GM21529 (cell line): Measurements from ENCODE around the gene STMN1.
A peak's percentile ranks its signal among the peaks of the same experiment; 100 is the strongest.
"Not testable (repeated sequence)": the region's sequence is repeated elsewhere in the genome, so short reads cannot be mapped to it uniquely, and the experiment has no call there.

Source experiments
- ATAC-seq: cut with Tn5 transposase; IDR thresholded peaks from one replicate; pipeline ENCODE4 v1.9.1; 2021; ENCODE audit not compliant: unreplicated experiment

Gene STMN1

GRCh38 chr1:25905680-25906643, at the start of gene STMN1:
Gene STMN1, minus strand, starts transcription at chr1:25906419. Its CDS starts 1,743 bp downstream, at chr1:25904676.
- peak; percentile 69 for ATAC-seq

GRCh38 chr1:25955553-25955952, 49.3 kb upstream of the STMN1 start:
- ATAC-seq = no peak

- no peak for ATAC-seq
These were observed 48.2 kb upstream of the STMN1 start for GRCh38 chr1:25954282-25954938.

DNA sequence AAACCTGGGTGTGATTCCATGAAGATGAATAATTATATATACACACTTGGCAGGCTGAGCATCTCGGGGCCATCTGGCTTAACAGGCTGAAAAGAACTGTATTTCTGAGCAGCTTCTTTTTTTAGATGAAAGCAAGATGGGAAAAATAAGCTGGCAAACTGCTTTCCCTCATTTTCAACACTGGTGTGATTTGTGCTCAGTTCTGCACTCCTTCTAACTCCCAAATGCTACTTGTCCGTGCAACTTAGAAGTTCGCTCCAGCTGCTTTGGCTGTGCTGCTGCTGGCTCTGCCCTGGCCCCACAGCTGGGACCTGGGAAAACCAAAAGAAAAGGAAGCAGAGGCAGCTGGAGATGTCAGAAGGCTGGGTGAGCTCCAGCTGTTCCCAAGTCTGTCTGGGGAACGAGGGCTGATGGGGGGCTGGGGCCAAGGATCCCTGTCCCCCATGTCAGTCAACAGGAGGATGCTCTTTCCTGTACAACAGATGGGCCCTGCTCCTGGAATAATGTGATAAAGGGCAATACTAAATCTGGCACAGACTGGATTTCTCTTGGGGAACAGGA, 46.7 kb upstream of the STMN1 start:
- ATAC-seq = no peak

DNA sequence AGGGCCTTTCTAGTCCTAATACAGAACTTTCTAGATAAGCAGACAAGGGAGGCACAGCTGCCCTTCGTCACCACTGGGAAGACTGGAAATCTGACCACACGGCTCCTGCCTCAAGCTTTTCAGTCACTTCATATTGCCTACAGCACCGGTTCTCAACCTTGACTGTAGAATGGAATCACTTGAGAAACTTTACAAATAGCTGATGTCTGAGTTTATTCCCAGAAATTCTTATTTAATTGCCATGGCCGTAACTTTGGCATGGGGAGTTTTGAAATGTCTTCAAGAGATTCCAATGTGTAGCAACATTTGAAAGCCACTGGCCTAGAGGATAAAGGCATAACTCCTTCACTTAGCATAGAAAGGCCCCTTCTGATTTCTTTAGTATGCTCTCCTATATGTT, 42.4 kb upstream of the STMN1 start:
- no peak for ATAC-seq

- ATAC-seq = no peak
These were observed 40.8 kb upstream of the STMN1 start for GRCh38 chr1:25947027-25947426.

GRCh38 chr1:25945761-25946160, 39.5 kb upstream of the STMN1 start:
- no peak for ATAC-seq

- no peak for ATAC-seq
These were observed 38.8 kb upstream of the STMN1 start for GRCh38 chr1:25944986-25945385.

GRCh38 chr1:25943511-25943910, 37.3 kb upstream of the STMN1 start:
- ATAC-seq = not testable (repeated sequence)

- no peak for ATAC-seq
These were observed 30.7 kb upstream of the STMN1 start for GRCh38 chr1:25936947-25937346.

GRCh38 chr1:25933479-25934365, 27.5 kb upstream of the STMN1 start:
- no peak for ATAC-seq

DNA sequence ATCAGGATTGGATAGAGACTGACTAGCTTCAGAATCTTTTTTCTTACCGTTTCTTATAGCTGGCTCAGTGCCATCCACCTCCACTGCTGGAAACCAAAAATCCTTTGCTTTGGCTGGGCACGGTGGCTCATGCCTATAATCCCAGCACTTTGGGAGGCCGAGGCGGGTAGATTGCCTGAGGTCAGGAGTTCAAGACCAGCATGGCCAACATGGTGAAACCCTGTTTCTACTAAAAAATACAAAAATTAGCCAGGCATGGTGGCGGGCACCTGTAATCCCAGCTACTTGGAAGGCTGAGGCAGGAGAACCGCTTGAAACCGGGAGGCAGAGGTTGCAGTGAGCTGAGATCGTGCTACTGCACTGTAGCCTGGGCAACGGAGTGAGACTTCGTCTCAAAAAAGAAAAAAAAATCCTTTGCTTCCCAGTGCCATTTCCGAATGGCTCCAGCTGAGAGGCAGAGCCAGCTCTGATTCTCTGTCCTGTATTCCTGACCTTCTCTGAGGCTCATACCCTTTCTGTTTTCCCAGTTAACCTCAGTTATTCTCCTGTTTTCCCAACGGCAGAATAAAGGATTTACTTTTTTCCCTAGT, 26.7 kb upstream of the STMN1 start:
- ATAC-seq = not testable (repeated sequence)

DNA sequence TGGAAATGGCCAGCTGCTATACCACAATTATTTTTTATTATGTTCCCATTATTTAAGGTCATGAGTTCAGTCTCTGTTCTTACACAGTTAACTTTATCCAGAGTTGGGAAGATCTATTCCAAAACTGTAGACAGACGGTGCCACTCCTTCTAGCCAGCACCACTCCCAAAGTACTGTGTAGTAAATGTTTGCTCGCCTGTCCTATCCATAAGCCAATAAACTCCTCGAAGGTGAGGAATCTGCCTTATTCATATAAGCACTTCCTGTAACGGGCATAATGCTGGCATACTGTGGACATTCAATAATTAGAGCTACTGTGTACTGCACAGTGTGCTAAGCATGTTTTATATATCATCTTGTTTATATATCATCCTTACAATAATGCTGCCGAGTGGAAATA, 26.1 kb upstream of the STMN1 start:
- no peak for ATAC-seq

DNA sequence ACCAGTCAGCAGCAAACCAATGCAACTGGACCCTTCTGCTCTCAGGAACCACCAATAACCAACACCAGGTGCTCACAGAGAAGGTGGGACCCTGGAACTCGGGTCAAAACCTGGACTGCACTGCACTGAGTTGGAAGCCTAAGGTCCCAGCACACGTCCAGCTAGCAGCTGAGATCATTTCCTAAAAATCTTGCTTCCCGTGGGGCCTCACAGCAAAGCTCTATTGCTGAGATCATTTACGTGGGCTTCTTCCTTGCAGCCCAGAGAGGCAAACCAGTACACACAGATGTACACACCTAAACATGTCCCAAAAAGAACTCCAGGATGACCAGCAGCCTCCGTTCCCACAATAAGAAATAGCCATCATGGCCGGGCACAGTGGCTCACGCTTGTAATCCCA, 22.8 kb upstream of the STMN1 start:
- no peak for ATAC-seq

GRCh38 chr1:25927521-25928265, 21.5 kb upstream of the STMN1 start:
- no peak for ATAC-seq

- no peak for ATAC-seq
These were observed 20.7 kb upstream of the STMN1 start for GRCh38 chr1:25926731-25927496.

DNA sequence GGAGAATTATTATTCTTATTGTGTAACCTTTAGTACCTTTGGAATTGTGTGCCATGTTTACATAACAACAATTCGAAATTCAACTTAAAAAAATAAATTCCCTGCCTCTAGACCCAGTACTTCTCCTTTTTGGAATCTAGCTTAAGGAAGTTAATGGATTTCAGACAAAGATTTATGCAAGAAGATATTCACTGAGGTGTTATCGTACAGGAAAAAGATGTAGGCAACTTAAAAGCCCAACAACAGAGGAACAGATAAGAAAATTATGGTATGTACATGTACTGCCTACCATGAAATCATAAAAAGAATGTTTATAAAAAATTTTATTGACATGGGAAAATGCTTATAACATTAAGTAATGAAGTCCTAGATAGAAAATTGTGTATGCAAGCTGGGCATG, 18.2 kb upstream of the STMN1 start:
- ATAC-seq = no peak

DNA sequence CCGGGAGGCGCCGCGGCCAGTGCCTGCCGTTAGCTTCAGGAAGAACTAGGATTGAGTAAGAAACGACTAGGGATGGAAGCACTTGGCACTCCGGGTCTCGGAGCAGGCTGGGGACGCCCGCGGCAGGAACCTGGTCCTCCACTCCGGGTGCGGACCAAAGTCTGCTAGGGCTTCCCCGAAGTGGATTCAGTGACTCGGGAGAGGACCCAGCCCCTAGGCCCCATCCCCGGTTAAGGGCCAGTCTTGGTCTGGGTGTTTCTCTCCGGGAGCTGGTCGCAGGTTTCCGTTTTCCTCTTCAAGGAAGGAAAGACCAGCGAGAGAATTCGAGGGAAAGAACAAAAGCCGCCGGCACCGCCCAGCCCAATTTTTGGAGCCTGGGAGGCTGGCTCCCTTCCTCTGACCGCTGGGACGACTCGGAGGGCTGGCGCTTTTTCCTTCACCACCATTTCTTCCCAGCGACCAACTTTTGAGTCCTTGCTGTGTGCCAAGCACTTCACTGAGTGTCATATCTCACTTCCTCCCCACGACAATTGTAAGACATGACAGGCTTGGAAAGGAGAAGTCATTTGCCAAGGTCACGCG, 16.8 kb upstream of the STMN1 start:
- no peak for ATAC-seq
